GM18526 (cell line): ENCODE data around the gene WASF2.
A peak's percentile ranks its signal among the peaks of the same experiment; 100 is the strongest.

Experiments
- POLR2A ChIP-seq: IDR thresholded peaks from 3 replicates; pipeline ENCODE4 v1.6.1; 2011; ENCODE audit not compliant: insufficient read length; ENCODE audit errors: extremely low read depth

WASF2 gene, protein sequence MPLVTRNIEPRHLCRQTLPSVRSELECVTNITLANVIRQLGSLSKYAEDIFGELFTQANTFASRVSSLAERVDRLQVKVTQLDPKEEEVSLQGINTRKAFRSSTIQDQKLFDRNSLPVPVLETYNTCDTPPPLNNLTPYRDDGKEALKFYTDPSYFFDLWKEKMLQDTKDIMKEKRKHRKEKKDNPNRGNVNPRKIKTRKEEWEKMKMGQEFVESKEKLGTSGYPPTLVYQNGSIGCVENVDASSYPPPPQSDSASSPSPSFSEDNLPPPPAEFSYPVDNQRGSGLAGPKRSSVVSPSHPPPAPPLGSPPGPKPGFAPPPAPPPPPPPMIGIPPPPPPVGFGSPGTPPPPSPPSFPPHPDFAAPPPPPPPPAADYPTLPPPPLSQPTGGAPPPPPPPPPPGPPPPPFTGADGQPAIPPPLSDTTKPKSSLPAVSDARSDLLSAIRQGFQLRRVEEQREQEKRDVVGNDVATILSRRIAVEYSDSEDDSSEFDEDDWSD

GRCh38 chr1:27489973-27490741 lies at the start of gene WASF2:
Gene WASF2 (minus strand): TSS chr1:27490167. CDS start chr1:27428890, 61,277 bp downstream.
- TF ChIP-seq POLR2A = peak; percentile 90

DNA sequence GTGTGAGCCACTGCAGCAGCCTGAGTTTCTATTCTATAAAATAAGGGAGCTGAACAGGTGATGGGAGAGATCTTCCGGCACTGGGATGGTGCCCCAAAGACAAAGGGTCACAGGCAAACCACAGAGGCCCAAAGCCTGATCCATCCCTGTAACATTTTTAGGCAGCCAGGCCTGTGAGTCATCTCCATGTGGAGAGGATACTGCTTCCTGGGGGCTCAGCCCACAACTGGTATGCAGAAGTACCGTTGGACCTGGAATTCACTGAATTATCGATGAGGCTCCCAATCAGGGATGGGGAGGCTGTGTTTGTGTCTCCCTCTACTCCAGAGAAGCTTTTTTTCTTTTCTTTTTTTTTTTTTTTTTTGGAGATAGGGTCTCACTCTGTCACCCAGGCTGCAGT lies 48.8 kb upstream of the WASF2 start:
- TF ChIP-seq POLR2A = no peak

GRCh38 chr1:27536767-27537166 lies 46.8 kb upstream of the WASF2 start:
- no peak for TF ChIP-seq POLR2A

- TF ChIP-seq POLR2A = no peak
These were observed 46.2 kb upstream of the WASF2 start for GRCh38 chr1:27536010-27536757.

GRCh38 chr1:27535386-27535785 lies 45.4 kb upstream of the WASF2 start:
- no peak for TF ChIP-seq POLR2A

GRCh38 chr1:27531959-27532685 lies 42.2 kb upstream of the WASF2 start:
- TF ChIP-seq POLR2A = no peak

DNA sequence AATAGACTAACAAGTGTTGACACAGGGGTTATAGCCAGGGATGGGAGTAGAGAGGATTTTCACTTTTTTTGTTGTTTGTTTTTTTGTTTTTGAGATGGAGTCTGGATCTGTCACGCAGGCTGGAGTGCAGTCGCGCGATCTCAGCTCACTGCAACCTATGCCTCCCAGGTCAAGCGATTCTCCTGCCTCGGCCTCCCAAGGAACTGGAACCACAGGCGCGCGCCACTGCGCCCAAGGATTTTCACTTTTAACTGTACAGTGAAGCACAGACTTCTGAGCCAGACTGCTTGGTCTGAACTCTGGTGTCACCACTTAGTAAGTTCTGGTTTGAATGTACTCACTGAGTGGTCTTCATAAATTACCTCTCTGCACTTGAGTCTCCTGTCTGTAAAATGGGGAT lies 40.2 kb upstream of the WASF2 start:
- TF ChIP-seq POLR2A = no peak

DNA sequence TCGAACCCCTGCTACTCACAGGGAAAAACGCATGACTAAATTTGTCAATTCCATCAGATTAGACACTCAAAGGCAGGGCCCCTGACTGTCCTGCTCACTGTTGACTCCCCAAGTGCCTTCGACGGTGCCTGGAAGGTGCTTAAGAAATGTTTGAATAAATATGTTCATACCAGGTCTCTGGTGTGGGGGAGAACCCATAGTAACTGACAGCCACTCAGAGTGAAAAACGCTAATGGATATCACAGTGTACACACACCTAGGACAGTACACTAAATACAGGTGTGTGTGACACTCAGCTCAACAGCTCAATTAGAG lies 39.7 kb upstream of the WASF2 start:
- no peak for TF ChIP-seq POLR2A

GRCh38 chr1:27528818-27529703 lies 39.1 kb upstream of the WASF2 start:
- no peak for TF ChIP-seq POLR2A

DNA sequence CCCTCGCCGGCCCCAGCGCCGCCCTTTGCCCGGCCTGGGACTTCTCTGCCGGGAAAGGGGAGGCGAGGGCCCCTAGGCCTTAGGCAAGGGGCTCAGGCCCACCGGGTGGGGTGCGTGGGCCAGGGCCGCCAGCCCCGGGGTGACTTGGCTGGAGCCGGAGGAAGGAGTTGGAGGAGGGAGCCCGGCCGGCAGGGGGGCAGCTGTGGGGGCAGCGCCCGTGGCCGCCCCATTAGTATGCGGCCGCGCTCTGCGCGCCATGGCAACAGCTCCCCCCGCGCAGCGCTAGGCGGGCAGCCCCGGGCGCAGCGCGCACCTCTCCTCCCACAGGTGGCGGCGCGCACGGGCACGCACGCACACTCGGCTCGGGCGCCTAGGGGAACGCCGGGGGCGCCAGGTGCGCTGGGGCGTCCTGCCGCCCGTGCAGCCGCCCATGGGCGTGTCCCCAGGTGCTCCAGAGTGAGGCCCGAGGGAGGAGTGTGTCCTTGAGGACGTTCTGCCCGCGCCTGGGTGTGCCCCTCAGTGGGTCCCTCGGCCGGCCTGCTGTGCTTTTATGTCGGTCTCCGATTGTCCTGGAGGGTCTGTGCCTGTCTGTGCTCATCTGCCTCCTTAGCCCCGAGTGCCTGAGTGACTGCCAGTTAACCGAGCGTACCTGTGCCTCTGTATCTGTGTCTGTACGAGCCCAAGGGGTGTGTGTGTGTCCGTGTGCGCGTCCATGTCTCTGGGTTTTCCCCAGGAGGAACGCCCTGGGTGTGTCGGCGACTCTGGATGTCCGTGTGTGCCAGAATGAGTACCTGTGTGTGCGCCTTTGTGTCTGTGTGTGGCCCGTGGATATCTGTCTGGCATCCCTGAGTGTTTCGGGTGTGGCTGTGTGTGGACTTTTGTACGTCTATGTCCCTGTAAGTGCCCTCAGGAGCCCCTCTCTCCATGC lies 38.2 kb upstream of the WASF2 start:
- no peak for TF ChIP-seq POLR2A

DNA sequence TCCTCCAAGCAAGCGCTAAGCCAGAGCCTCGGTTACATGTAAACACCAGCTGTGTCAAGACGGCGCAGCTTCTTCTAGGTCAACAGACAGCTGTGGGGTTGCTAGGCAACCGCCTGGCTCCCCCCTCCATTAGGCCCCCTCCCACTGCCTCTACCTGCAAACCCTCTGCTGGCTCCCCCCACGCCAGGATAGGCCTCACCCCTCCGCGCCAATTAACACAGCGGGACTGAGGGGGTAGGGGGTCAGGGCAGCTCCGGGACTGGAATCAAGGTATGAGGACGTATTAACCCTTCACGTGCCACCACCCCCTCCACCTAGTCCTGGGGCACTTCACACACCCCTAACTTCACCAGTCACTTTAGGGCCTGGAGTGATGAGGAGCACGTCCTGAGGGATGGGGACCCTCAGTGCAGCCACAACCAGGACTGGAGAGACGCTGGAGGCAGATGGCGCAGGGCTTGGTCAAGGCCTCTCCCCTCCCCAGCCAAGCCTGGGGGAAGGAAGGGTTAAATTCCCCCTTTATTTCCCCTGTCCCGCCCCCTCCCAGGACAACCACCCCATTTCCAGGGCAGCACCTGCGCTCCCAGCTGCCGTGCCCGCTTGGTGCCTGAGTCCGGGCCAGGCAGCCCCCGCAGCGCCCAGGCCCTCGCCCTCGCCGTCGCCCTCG lies 37.4 kb upstream of the WASF2 start:
- TF ChIP-seq POLR2A = no peak

DNA sequence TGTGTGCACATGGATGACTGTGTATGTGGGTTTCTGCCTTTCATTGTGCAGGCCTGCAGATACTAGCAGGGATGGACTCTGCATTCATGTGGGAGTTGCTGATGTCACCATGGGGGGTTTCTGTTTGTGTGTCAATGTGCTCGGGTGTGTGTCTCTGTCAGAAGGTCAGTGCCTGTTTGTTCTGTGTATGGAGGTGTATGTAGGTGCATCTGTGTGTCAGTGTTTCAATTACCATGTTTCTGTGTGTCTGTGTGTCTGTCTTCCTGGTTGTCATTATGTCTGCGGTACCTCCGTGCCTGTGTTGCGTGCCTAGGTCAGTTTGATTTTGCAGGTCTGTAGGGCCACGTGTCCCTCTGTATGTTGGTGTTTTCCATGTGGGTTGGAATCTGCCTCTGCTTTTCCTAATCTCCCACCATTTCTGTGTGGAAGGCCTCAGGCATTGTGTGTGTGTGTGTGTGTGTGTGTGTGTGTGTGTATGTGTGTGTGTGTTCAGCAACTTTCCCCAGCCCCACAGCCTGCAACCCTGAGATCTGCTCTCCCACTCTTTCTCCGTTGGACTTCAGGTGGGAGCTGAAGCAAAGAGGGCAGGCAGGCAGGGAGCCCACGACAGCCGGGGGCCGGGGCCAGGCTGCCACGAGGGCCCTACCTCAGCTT lies 36.7 kb upstream of the WASF2 start:
- TF ChIP-seq POLR2A = no peak
